Thyroid gland (tissue), 4 donors: ENCODE data around the gene ITGA2B. TPM values are rescaled to one million over a fixed set of nuclear protein-coding genes. Genes with fewer than 3 reads are reported as not detected.

Experiments used
- DNase-seq, 2 donors: peaks; one replicate each; pipeline ENCODE4 v3.0.0-alpha.2; 2019
- H3K27ac ChIP-seq, 3 donors: fragments of 200-600 bp; sonication (generic); 1 replicate in 2 of 3; 2 replicates in 1 of 3; pipeline ENCODE4 v1.5.1; 2016 to 2019; ENCODE audit warnings: mild to moderate bottlenecking in 1 of 3, moderate library complexity in 1 of 3
- H3K27me3 ChIP-seq: fragments of 200-600 bp; sonication (generic); one replicate; pipeline ENCODE4 v1.5.1; 2019
- H3K36me3 ChIP-seq, 2 donors: fragments of 200-600 bp; sonication (generic); one replicate each; pipeline ENCODE4 v1.5.1; 2016 to 2019
- H3K4me1 ChIP-seq, 2 donors: fragments of 200-600 bp; sonication (generic); one replicate each; pipeline ENCODE4 v1.5.1; 2017 to 2019
- H3K4me3 ChIP-seq, 3 donors: fragments of 200-600 bp; sonication (generic); replicated peaks in 1 of 3; 1 replicate in 2 of 3; 2 replicates in 1 of 3; pipeline ENCODE4 v1.5.1; 2016; ENCODE audit warnings: mild to moderate bottlenecking in 1 of 3
- H3K9me3 ChIP-seq: fragments of 200-600 bp; sonication (generic); one replicate; pipeline ENCODE4 v1.5.1; 2017
- POLR2A ChIP-seq, 2 donors: fragments of 450-650 bp; IDR thresholded peaks; one replicate each; pipeline ENCODE4 v1.6.1; 2017; ENCODE audit warnings: antibody characterized with exemption in 2 of 2, mild to moderate bottlenecking in 2 of 2, moderate library complexity in 1 of 2
- WGBS, 2 donors: methylation state at CpG; one replicate each; pipeline ENCODE4 v1.1.5; 2017; 5-methylcytosine and 5-hydroxymethylcytosine counted together
- intact Hi-C: fragments of 100-400 bp; cut with DNase I; formaldehyde crosslinking; loops from one replicate; pipeline ENCODE4 v1.15.1; 2023
- total RNA-seq, 4 donors: library from RNA; depleted of rRNA; stranded (reverse); fragments of >200 nt; gene quantifications; one replicate each; pipeline ENCODE4 v1.2.3, GENCODE V29; 2016
- TF ChIP-seq, protein P1 (sequence below), 6 experiments: fragments of 200-600 bp in 3 of 6; fragments of 450-650 bp in 3 of 6; sonication (generic) in 3 of 6; IDR thresholded peaks; one replicate each; pipeline ENCODE4 v1.5.1; 2016 to 2019; ENCODE audit warnings: antibody characterized with exemption in 6 of 6, mild to moderate bottlenecking in 2 of 6, inconsistent platforms in 1 of 6, moderate library complexity in 1 of 6

Gene ITGA2B
- total RNA-seq, 4 donors from 2014 or later = 2.0 to 4.6 (median 3.3) TPM

DNA sequence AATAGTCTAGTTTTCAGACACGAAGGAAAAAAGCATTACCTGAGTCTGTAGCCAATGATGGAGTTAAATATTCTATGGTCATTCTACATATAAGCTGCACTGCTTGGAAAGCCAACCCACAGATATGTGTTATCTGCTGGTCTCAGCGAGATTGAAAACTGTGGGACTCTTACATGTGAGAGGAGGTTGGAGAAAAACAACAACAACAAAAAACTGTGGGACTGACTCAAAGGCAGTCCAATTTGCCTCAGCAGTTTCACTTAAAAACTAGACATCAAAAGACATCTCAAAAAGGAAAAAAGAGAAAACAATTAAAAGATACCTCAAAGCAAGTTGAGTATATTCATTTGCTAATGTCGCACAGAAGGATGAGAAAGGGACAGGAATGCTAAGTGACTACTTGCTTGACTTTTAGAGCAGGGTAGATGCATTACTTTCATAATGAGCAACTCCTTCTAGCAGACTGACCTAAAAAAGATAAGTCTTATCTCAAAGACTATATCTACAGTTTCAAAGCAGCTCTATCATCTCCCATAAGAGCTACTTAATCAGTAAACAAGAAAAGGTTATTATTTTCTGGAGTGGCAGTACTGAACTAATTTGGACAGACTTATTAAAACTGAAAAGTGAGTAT is 35.5 kb upstream of the ITGA2B start:
- intact Hi-C loops = no loop called here
- Histone ChIP-seq H3K27me3 (no peaks in the 10 kb centered on the region), H3K36me3 (peaks cover 0 to 12% of the 10 kb centered on the region in 2 donors), H3K9me3 (no peaks in the 10 kb centered on the region), H3K4me1 (no peaks in the 10 kb centered on the region), H3K4me3 (no peak overlapping the region), H3K27ac (no peak overlapping the region)
- WGBS, 2 donors = 92 to 95% methylated on average over 3 of the region's 3 CpGs
- DNase-seq = no peak
- TF ChIP-seq, protein P1, sequence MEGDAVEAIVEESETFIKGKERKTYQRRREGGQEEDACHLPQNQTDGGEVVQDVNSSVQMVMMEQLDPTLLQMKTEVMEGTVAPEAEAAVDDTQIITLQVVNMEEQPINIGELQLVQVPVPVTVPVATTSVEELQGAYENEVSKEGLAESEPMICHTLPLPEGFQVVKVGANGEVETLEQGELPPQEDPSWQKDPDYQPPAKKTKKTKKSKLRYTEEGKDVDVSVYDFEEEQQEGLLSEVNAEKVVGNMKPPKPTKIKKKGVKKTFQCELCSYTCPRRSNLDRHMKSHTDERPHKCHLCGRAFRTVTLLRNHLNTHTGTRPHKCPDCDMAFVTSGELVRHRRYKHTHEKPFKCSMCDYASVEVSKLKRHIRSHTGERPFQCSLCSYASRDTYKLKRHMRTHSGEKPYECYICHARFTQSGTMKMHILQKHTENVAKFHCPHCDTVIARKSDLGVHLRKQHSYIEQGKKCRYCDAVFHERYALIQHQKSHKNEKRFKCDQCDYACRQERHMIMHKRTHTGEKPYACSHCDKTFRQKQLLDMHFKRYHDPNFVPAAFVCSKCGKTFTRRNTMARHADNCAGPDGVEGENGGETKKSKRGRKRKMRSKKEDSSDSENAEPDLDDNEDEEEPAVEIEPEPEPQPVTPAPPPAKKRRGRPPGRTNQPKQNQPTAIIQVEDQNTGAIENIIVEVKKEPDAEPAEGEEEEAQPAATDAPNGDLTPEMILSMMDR (IDR thresholded peaks at IDR 0.05) = no peak
- no peak for TF ChIP-seq POLR2A (IDR thresholded peaks at IDR 0.05)

DNA sequence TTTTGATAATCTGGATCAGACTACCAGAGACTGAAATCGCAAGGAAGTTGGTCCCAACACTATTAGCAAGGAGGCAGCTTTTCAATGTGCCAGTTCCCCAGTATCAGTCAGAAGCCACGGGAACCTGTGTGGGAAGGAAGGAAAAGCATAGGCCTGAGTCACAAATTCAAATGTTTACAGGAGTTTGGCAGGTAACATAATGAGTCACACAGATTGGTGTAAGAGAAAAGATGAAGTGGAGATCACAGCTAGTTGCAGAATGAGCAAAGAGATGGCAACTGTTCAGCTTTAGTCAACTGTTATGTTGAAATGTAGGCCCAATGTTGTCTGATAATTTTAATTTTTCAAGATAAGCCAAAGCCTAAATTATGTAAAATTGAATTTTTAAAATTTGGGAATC is 28.1 kb upstream of the ITGA2B start:
- intact Hi-C loops = no loop called here
- WGBS, 2 donors = 70 to 90% methylated on average over 2 of the region's 2 CpGs
- Histone ChIP-seq H3K27ac (no peak overlapping the region), H3K4me3 (no peak overlapping the region), H3K36me3 (peaks cover 0 to 4% of the 10 kb centered on the region in 2 donors), H3K27me3 (no peaks in the 10 kb centered on the region), H3K4me1 (no peaks in the 10 kb centered on the region), H3K9me3 (no peaks in the 10 kb centered on the region)
- no peak for DNase-seq
- no peak for TF ChIP-seq POLR2A (IDR thresholded peaks at IDR 0.05)
- TF ChIP-seq, protein P1 (IDR thresholded peaks at IDR 0.05) = no peak

DNA sequence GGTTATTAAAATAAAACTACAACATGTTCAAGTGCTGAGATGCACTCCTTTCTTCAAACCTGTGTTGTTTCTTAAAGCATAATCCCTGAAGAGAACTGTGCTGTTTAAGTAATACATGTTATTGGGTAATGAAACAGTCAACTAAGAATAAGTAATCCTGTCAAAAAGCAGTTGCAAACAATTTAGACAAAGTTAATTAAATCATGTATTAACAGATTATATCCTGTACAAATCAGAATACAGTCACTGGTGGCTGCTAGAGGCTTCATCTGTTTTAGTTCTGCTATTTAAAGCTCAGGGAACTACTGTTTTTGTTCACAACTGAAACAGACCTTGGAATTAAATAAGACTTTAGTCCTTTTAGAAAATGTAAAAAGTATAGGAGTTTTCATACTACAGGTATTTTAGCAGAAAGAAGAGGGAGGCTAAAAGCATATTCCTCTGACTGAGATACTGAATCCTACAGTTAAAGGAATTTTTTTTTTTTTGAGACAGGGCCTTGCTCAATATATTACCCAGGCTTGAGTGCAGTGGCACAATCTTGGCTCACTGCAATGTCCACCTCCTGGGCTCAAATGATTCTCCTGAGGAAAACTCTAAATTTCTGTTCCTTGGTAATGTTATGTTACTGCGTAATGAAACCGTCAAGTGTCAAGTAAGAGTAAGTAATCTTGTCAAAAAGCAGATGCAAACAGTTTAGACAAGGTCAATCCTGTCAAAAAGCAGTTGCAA is 27.3 kb upstream of the ITGA2B start:
- no peak overlapping the region for H3K4me3 ChIP-seq
- intact Hi-C loops = no loop called here
- H3K27ac ChIP-seq = no peak overlapping the region
- no peak for DNase-seq
- H3K4me1 ChIP-seq = no peaks in the 10 kb centered on the region
- H3K27me3 ChIP-seq = no peaks in the 10 kb centered on the region
- TF ChIP-seq, protein P1 (IDR thresholded peaks at IDR 0.05) = no peak
- no peak for TF ChIP-seq POLR2A (IDR thresholded peaks at IDR 0.05)
- H3K36me3 ChIP-seq = peaks cover 0 to 4% of the 10 kb centered on the region in 2 donors
- WGBS, 2 donors = 94 to 100% methylated on average over 2 of the region's 2 CpGs
- no peaks in the 10 kb centered on the region for H3K9me3 ChIP-seq

DNA sequence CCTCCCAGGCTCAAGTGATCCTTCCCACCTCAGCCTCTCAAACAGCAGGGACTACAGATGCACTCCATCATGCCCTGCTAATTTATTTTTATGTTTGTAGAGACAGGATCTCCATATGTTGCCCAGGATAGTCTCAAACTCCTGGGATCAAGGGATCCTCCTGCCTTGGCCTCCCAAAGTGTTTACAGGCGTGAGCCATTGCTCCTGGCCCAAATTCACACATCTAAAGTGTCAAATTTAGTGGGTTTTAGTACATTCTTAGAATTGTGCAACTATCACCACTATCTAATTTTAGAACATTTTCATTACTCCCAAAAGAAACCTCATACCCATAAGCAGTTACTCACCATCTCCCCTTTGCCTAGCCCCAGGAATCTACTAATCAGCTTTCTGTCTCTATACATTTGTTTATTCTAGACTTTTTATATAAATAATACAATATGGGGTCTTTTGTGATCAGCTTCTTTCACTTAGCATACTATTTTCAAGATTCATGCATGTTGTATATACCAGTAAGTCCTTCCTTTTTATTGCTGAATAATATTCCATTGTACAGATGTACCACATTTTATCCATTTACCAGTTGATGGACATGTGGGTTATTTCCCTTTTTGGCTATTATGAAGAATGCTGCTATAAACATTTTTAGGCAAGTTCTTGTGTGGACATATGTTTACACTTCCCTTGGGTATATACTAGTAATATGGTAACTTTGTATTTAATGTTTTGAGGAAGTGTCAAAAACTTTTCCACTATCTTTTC is 25.1 kb upstream of the ITGA2B start:
- intact Hi-C loops = no loop called here
- H3K27me3 ChIP-seq = no peaks in the 10 kb centered on the region
- WGBS, 2 donors = 96 to 97% methylated on average over 1 of the region's 1 CpG
- H3K27ac ChIP-seq = no peak overlapping the region
- no peak overlapping the region for H3K4me3 ChIP-seq
- no peaks in the 10 kb centered on the region for H3K4me1 ChIP-seq
- DNase-seq = no peak
- no peak for TF ChIP-seq POLR2A (IDR thresholded peaks at IDR 0.05)
- TF ChIP-seq, protein P1 (IDR thresholded peaks at IDR 0.05) = no peak
- no peaks in the 10 kb centered on the region for H3K9me3 ChIP-seq
- H3K36me3 ChIP-seq = peaks cover 0 to 4% of the 10 kb centered on the region in 2 donors
